Uterine smooth muscle cell (primary cell): Measurements from ENCODE around the gene SRPX. TPM values are rescaled to one million over a fixed set of nuclear protein-coding genes. Genes with fewer than 3 reads are reported as not detected.

Experiments used
- total RNA-seq: library from RNA; depleted of rRNA; stranded (reverse); fragments of >200 nt; gene quantifications from 2 replicates; pipeline ENCODE4 v1.2.3, GENCODE V29; 2014

Gene SRPX
- 154 and 172 TPM in 2 replicates for total RNA-seq

GRCh38 chrX:38220415-38221390, at the start of gene SRPX:
TSS of gene SRPX (minus strand) at chrX:38220871. CDS start at chrX:38220792, 79 bp downstream.

Other genes starting within 250 kb of the SRPX start
- gene SYTL5, start 214.3 kb downstream of the SRPX start, total RNA-seq, result 0.66 and 1.2 TPM in 2 replicates
- 7.6 and 17.3 TPM in 2 replicates for gene RPGR, start 106.6 kb upstream of the SRPX start, total RNA-seq
- not detected in 2 replicates for gene OTC, start 131.7 kb upstream of the SRPX start, total RNA-seq